RWPE1 (cell line): ENCODE results near the gene POLD3.
A peak's percentile ranks its signal among the peaks of the same experiment; 100 is the strongest.

Experiments used
- CTCF ChIA-PET: fragments of 350-600 bp; sonication (Branson Sonifier 250); formaldehyde crosslinking; extraction: SDS; loops from one replicate; lab custom pipeline; 2021; lab: Yijun Ruan, JAX
- POLR2A ChIA-PET: fragments of 400-600 bp; formaldehyde crosslinking; extraction: SDS; loops from one replicate; lab custom pipeline; 2020; ENCODE audit warnings: antibody characterized with exemption; ENCODE audit not compliant: low non-redundant PET; lab: Yijun Ruan, JAX
- DNase-seq: peaks from one replicate; pipeline ENCODE4 v3.0.0; 2012; ENCODE audit warnings: low spot score
- H3K27ac ChIP-seq: fragments of 450-650 bp; 2 replicates; pipeline ENCODE4 v1.5.1; 2017
- TF ChIP-seq, protein P1 (sequence below): fragments of 450-650 bp; conservative IDR thresholded peaks from 2 replicates; pipeline ENCODE4 v1.5.1; 2017; ENCODE audit warnings: low read depth, mild to moderate bottlenecking

POLD3 gene

GRCh38 chr11:74592441-74593362, at the start of gene POLD3:
POLD3 (plus strand) TSS chr11:74592582; CDS start chr11:74592659, 77 bp downstream.
- CTCF ChIA-PET = interaction anchor here (0.6 to 0.7 kb wide), 5 partner anchors 110 to 1648 kb away, joined by 3 to 5 read pairs (median 3); no protein-coding TSS in a partner anchor
- peak; percentile 91 for DNase-seq
- H3K27ac ChIP-seq = peak within 1 kb of the TSS; percentile 86
- POLR2A ChIA-PET = interaction anchor here (1.1 kb wide), 1 partner anchor 10 kb away, joined by 3 read pairs; no protein-coding TSS in a partner anchor
- TF ChIP-seq, protein P1, sequence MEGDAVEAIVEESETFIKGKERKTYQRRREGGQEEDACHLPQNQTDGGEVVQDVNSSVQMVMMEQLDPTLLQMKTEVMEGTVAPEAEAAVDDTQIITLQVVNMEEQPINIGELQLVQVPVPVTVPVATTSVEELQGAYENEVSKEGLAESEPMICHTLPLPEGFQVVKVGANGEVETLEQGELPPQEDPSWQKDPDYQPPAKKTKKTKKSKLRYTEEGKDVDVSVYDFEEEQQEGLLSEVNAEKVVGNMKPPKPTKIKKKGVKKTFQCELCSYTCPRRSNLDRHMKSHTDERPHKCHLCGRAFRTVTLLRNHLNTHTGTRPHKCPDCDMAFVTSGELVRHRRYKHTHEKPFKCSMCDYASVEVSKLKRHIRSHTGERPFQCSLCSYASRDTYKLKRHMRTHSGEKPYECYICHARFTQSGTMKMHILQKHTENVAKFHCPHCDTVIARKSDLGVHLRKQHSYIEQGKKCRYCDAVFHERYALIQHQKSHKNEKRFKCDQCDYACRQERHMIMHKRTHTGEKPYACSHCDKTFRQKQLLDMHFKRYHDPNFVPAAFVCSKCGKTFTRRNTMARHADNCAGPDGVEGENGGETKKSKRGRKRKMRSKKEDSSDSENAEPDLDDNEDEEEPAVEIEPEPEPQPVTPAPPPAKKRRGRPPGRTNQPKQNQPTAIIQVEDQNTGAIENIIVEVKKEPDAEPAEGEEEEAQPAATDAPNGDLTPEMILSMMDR = no peak

DNA sequence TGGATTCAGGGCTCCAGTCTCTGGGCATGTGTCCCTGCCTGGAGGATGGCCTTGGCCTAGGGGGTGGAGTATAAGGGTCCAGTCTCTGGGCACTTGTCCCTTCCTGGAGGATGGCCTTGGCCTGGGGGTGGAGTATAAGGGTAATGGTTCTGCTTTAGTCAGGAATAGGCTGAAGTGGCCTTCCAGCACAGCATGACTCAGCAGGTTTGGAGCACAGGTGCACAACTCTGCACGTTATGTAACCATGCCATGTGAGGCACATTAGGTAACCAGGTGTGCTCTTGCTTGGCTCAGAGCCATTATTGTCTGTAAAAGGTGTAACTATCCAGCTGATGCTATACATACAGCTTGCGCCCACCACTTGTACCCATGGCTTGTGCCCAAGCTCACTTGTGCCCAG, 48.4 kb upstream of the POLD3 start:
- TF ChIP-seq, protein P1 = no peak
- CTCF ChIA-PET = interaction anchor here (0.7 kb wide), 1 partner anchor 155 kb away, joined by 5 read pairs; no protein-coding TSS in a partner anchor
- no peak overlapping the region for H3K27ac ChIP-seq
- no peak for DNase-seq
- POLR2A ChIA-PET = interaction anchor here (0.7 kb wide), 2 partner anchors 24 to 844 kb away, joined by 3 read pairs; no protein-coding TSS in a partner anchor

DNA sequence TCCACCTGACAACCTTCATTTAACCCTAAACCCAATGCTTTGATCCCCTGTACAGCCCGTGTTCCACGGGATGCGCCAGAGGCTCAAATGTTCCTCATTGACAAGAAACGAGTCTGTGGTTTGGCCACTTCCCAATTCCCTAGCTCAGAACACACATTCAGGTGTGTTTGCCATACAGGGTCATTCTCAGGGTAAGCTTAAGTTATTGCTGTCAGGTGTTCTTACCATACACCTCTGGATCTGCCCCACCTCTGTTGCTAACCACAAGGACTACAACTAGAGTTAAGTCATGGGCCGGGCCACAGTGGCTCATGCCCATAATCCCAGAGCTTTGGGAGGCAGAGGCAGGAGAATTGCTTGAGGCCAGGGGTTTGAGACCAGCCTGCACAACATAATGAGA, 45.6 kb upstream of the POLD3 start:
- TF ChIP-seq, protein P1 = no peak
- CTCF ChIA-PET = interaction anchor here (0.6 to 1.5 kb wide), 2 partner anchors 97 to 169 kb away, joined by 3 to 7 read pairs; no protein-coding TSS in a partner anchor
- H3K27ac ChIP-seq = no peak overlapping the region
- POLR2A ChIA-PET = interaction anchor here (1.4 kb wide), 1 partner anchor 53 kb away, joined by 8 read pairs; the partner anchor contains the start of gene LIPT2
- peak; percentile 54 for DNase-seq

DNA sequence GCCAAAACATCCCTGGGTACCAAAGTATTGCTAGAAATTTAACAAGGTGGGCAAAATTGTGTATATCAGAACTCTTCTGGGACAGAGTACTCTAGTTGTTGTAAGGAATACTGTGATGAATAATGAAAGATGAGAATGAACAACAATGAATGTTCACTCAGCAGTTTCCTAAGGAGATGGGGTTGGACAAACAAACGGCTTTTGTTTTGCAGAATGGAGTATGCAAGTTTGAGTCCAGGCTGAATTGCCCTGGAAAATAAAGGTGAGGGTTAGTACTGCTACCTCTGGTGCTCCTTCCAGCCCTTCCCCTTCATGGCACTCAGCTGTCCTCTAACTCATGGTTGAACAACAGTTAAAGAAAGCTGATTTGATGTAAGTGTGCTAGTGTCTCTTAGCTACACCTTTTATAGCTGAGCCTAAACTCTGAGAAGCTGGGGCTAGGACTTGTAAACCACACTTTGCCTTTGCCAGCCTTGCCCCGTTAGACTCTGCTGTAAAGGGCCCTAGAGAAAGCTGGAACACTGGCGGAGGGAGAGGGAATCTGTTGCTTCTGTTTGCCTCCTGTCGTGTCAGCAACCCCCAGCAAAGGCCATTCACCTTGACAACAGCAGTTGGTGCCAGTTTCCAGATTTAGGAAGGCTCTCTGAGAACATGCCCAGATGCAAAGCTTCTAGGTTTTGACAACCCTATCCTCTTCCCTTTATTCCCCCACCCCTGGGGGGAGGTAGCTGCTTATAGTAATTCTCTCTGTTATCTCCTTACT, 41.2 kb upstream of the POLD3 start:
- no peak overlapping the region for H3K27ac ChIP-seq
- POLR2A ChIA-PET = no interaction called here
- DNase-seq = no peak
- CTCF ChIA-PET = interaction anchor here (1.3 kb wide), 1 partner anchor 20 kb away, joined by 4 read pairs; no protein-coding TSS in a partner anchor
- TF ChIP-seq, protein P1 = no peak

GRCh38 chr11:74551754-74552145, 40.6 kb upstream of the POLD3 start:
- no peak for DNase-seq
- H3K27ac ChIP-seq = no peak overlapping the region
- TF ChIP-seq, protein P1 = no peak
- ChIA-PET POLR2A (no interaction called here), CTCF (no interaction called here)

- no peak overlapping the region for H3K27ac ChIP-seq
- ChIA-PET CTCF (interaction anchor here (0.5 kb wide), 1 partner anchor 137 kb away, joined by 5 read pairs; no protein-coding TSS in a partner anchor), POLR2A (no interaction called here)
- no peak for DNase-seq
- TF ChIP-seq, protein P1 = no peak
Observed at GRCh38 chr11:74557526-74557925, 34.9 kb upstream of the POLD3 start.
